HepG2 (cell line): Measurements from ENCODE around the gene SLC28A1. TPM values are rescaled to one million over a fixed set of nuclear protein-coding genes. Genes with fewer than 3 reads are reported as not detected.

Source experiments
- ATAC-seq: fragments of 200-7000 bp; cut with Tn5 transposase; 3 replicates; pipeline ENCODE4 v1.9.1; 2020; ENCODE audit warnings: mild to moderate bottlenecking, moderate library complexity
- BruUV-seq: library from RNA; stranded (reverse); fragments of 400-500 nt; replicated peaks from 2 replicates; lab custom pipeline; 2021; lab: Mats Ljungman, UMichigan
- CTCF ChIA-PET: fragments of 300-600 bp; formaldehyde crosslinking; extraction: SDS; loops from one replicate; lab custom pipeline; 2021; ENCODE audit warnings: low total read pairs, inconsistent platforms, low intra/inter-chr PET ratio; lab: Yijun Ruan, JAX
- POLR2A ChIA-PET: fragments of 350-600 bp; sonication (Branson Sonifier 250); formaldehyde crosslinking; loops from one replicate; lab custom pipeline; 2020; ENCODE audit warnings: antibody characterized with exemption, inconsistent platforms; lab: Yijun Ruan, JAX
- DNase-seq: peaks from one replicate; pipeline ENCODE4 v3.0.0-alpha.2; 2015; ENCODE audit warnings: low spot score
- FAIRE-seq: peaks from 3 replicates; lab custom pipeline; 2011; peaks lifted over from hg19 to GRCh38; lab: Jason Lieb, UNC
- H2AFZ ChIP-seq: one replicate; pipeline ENCODE4 v1.6.1; 2011; ENCODE audit warnings: low read length, inconsistent platforms
- H3K27ac ChIP-seq: fragments of 300-600 bp; 3 replicates; pipeline ENCODE4 v1.8.0; 2011; ENCODE audit warnings: mixed run types, mild to moderate bottlenecking, mixed read lengths, low read length, inconsistent platforms; ENCODE audit not compliant: insufficient read depth; ENCODE audit errors: extremely low read length
- H3K27me3 ChIP-seq, 2 experiments: fragments of 200-600 bp in 1 of 2; 2 replicates in 1 of 2; 3 replicates in 1 of 2; pipeline versions ENCODE4 v1.6.0 to v1.8.0; 2011; ENCODE audit warnings: low read length in 2 of 2, mild to moderate bottlenecking in 2 of 2, moderate library complexity in 2 of 2, inconsistent platforms in 1 of 2; ENCODE audit not compliant: insufficient read depth in 2 of 2, control insufficient read depth in 1 of 2
- H3K36me3 ChIP-seq, 2 experiments: fragments of 200-600 bp in 1 of 2; replicated peaks in 1 of 2; 2 replicates in 1 of 2; 3 replicates in 1 of 2; pipeline versions ENCODE4 v1.5.1 to v1.8.0; 2011; ENCODE audit warnings: low read length in 2 of 2, inconsistent platforms in 1 of 2; ENCODE audit not compliant: insufficient read depth in 2 of 2, control insufficient read depth in 1 of 2
- H3K4me1 ChIP-seq: 2 replicates; pipeline ENCODE4 v1.5.1; 2012; ENCODE audit warnings: low read length, inconsistent platforms; ENCODE audit not compliant: insufficient read depth
- H3K4me2 ChIP-seq: 2 replicates; pipeline ENCODE4 v1.6.0; 2011; ENCODE audit warnings: low read depth, low read length, inconsistent platforms
- H3K4me3 ChIP-seq, 3 experiments: fragments of 200-600 bp in 1 of 3; sonication (generic), shearing (Covaris generic) in 1 of 3; replicated peaks in 1 of 3; 2 replicates each; pipeline ENCODE4 v1.5.1; 2011 to 2016; ENCODE audit warnings: low read length in 3 of 3, inconsistent platforms in 2 of 3, low read depth in 2 of 3, mild to moderate bottlenecking in 2 of 3, control low read depth in 1 of 3, mixed read lengths in 1 of 3; ENCODE audit not compliant: insufficient read depth in 1 of 3
- H3K79me2 ChIP-seq: one replicate; pipeline ENCODE4 v1.6.1; 2011; ENCODE audit warnings: low read length, inconsistent platforms; ENCODE audit not compliant: insufficient read depth
- H3K9ac ChIP-seq: 2 replicates; pipeline ENCODE4 v1.6.0; 2011; ENCODE audit warnings: mild to moderate bottlenecking, low read depth, low read length, inconsistent platforms; ENCODE audit not compliant: insufficient read depth
- H3K9me3 ChIP-seq: 2 replicates; pipeline ENCODE4 v1.5.1; 2012; ENCODE audit warnings: mild to moderate bottlenecking, low read length
- H4K20me1 ChIP-seq: 2 replicates; pipeline ENCODE4 v1.6.0; 2011; ENCODE audit warnings: inconsistent platforms, mild to moderate bottlenecking, low read length, moderate library complexity; ENCODE audit not compliant: insufficient read depth
- ARNT2 ChIP-seq: sonication (generic); formaldehyde crosslinking; IDR thresholded peaks from 2 replicates; pipeline ENCODE4 v1.8.0; 2022; ENCODE audit warnings: mild to moderate bottlenecking, low read depth, missing genetic modification reagents, moderate library complexity
- NFE2L2 ChIP-seq: fragments of 150-350 bp; IDR thresholded peaks from 2 replicates; pipeline ENCODE4 v1.6.1; 2014; ENCODE audit warnings: low read length
- SALL1 ChIP-seq: sonication (generic); formaldehyde crosslinking; IDR thresholded peaks from 2 replicates; pipeline ENCODE4 v1.8.0; 2022; ENCODE audit warnings: mild to moderate bottlenecking, missing genetic modification reagents
- SAP130 ChIP-seq: IDR thresholded peaks from 2 replicates; pipeline ENCODE4 v1.6.1; 2016; ENCODE audit warnings: low read depth
- SIN3B ChIP-seq: fragments of 150-350 bp; IDR thresholded peaks from 2 replicates; pipeline ENCODE4 v1.6.1; 2014; ENCODE audit warnings: low read length
- YY1 ChIP-seq: IDR thresholded peaks from 2 replicates; pipeline ENCODE4 v1.6.1; 2011; ENCODE audit warnings: low read length, low read depth, moderate library complexity, mild to moderate bottlenecking; ENCODE audit not compliant: insufficient read depth, insufficient replicate concordance
- ZBTB37 ChIP-seq: sonication (generic); formaldehyde crosslinking; IDR thresholded peaks from 2 replicates; pipeline ENCODE4 v1.4.0; 2020; ENCODE audit warnings: mild to moderate bottlenecking, missing genetic modification reagents
- ZBTB7B ChIP-seq: sonication (generic); formaldehyde crosslinking; IDR thresholded peaks from 2 replicates; pipeline ENCODE4 v1.4.0; 2020; ENCODE audit warnings: missing genetic modification reagents
- ZNF121 ChIP-seq: sonication (generic); formaldehyde crosslinking; IDR thresholded peaks from 2 replicates; pipeline ENCODE4 v1.5.0; 2020; ENCODE audit warnings: mild to moderate bottlenecking, missing genetic modification reagents
- ZNF264 ChIP-seq: sonication (generic); formaldehyde crosslinking; IDR thresholded peaks from 2 replicates; pipeline ENCODE4 v1.4.0; 2020; ENCODE audit warnings: missing genetic modification reagents
- ZNF546 ChIP-seq: sonication (generic); formaldehyde crosslinking; conservative IDR thresholded peaks from 2 replicates; pipeline ENCODE4 v1.8.1; 2023; ENCODE audit warnings: mild to moderate bottlenecking, missing genetic modification reagents
- ZNF674 ChIP-seq: sonication (generic); formaldehyde crosslinking; IDR thresholded peaks from 2 replicates; pipeline ENCODE4 v1.5.0; 2020; ENCODE audit warnings: low read depth, mild to moderate bottlenecking, missing genetic modification reagents
- ZNF713 ChIP-seq: sonication (generic); formaldehyde crosslinking; IDR thresholded peaks from 2 replicates; pipeline ENCODE4 v1.4.0; 2020; ENCODE audit warnings: mild to moderate bottlenecking, missing genetic modification reagents
- ZNF746 ChIP-seq: sonication (generic); formaldehyde crosslinking; IDR thresholded peaks from 2 replicates; pipeline ENCODE4 v1.8.0; 2022; ENCODE audit warnings: mild to moderate bottlenecking, missing genetic modification reagents
- WGBS: methylation state at CpG from one replicate; pipeline ENCODE4 v1.1.6; 2017; ENCODE audit warnings: low lambda C conversion rate; 5-methylcytosine and 5-hydroxymethylcytosine counted together
- in situ Hi-C: cut with HindIII; loops from 2 replicates; pipeline ENCODE4 v1.10.0; 2017; ENCODE audit warnings: low pct_unique_long_range_greater_than_20kb; ENCODE audit not compliant: extremely low pct_ligation_motif_present
- intact Hi-C: fragments of 100-400 bp; cut with micrococcal nuclease; formaldehyde crosslinking; loops from one replicate; pipeline ENCODE4 v1.10.0; 2022; ENCODE audit not compliant: unreplicated experiment
- polyA plus RNA-seq, 8 experiments: library from polyadenylated mRNA; depleted of rRNA in 3 of 8; stranded (reverse) in 7 of 8; unstranded in 1 of 8; fragments of >200 nt; fragmentation: Illumina TruSeq in 4 of 8; extraction: Trizol in 4 of 8; gene quantifications; 2 replicates each; pipeline versions ENCODE4 v1.2.1 to v1.2.3, GENCODE V29; 2011 to 2016; ENCODE audit warnings: low read depth in 4 of 8, missing spikeins in 1 of 8, mixed read lengths in 1 of 8; ENCODE audit not compliant: insufficient read depth in 1 of 8
- total RNA-seq, 5 experiments: library from RNA; depleted of rRNA; stranded (reverse); fragments of >200 nt; fragmentation: Illumina TruSeq; extraction: Trizol; gene quantifications; 2 replicates each; pipeline ENCODE4 v1.2.3, GENCODE V29; 2016; ENCODE audit warnings: low read depth in 1 of 5
- TF ChIP-seq, protein P1 (sequence below): sonication (generic); formaldehyde crosslinking; IDR thresholded peaks from 2 replicates; pipeline ENCODE4 v1.4.0; 2020; ENCODE audit warnings: missing genetic modification reagents
- TF ChIP-seq, protein P2 (sequence below): sonication (generic); formaldehyde crosslinking; IDR thresholded peaks from 2 replicates; pipeline ENCODE4 v1.4.0; 2020; ENCODE audit warnings: missing genetic modification reagents, borderline replicate concordance

Gene SLC28A1
- total and polyA plus RNA-seq, 2 of the 13 experiments (the other 11 are each of a cell fraction or from before 2014, with no cell fraction given), result 0.31 to 5.8 TPM

- Histone ChIP-seq H3K4me3 (peak overlapping the region; percentile 38 to 66 (median 46)), H3K36me3 (no peaks in the 10 kb centered on the region), H3K27me3 (peaks cover 0 to 5% of the 10 kb centered on the region in 2 experiments; a peak in 1 of 5 replicates), H3K4me1 (peaks cover 49% of the 10 kb centered on the region), H2AFZ (peak overlapping the region; percentile 64), H3K4me2 (peak overlapping the region; percentile 95), H4K20me1 (no peaks in the 10 kb centered on the region), H3K79me2 (no peaks in the 10 kb centered on the region), H3K27ac (no peak overlapping the region), H3K9me3 (no peaks in the 10 kb centered on the region), H3K9ac (no peak overlapping the region)
- in situ Hi-C loops, result loop anchor here (25.0 kb wide), 1 partner anchor 182 kb away; no protein-coding TSS in a partner anchor
- no TSS peak for BruUV-seq
- DNase-seq (peak; percentile 71), ATAC-seq (peak; percentile 97), FAIRE-seq (peak; percentile 75)
- POLR2A ChIA-PET, result no interaction called here
- CTCF ChIA-PET, result interaction anchor here (1.0 to 1.8 kb wide), 3 partner anchors 88 to 213 kb away, joined by 4 to 21 read pairs (median 4); no protein-coding TSS in a partner anchor
- WGBS, result 10% methylated on average over 12 of the region's 15 CpGs
- intact Hi-C loops, result loop anchor here (1.0 to 2.0 kb wide), 3 partner anchors 16 to 213 kb away; no protein-coding TSS in a partner anchor
- no peak for TF ChIP-seq ZNF674 (CRISPR knock-in tag)
- TF ChIP-seq ZNF546 (CRISPR knock-in tag), result peak; percentile 46; the same call in 1 of the 2 replicates
- peak; percentile 37; the same call in 1 of the 2 replicates for TF ChIP-seq SAP130 (CRISPR knock-in tag)
- 0 out of 2 replicates have a peak, but pooled peaks have one; percentile 21 for TF ChIP-seq ZBTB7B (CRISPR knock-in tag)
- TF ChIP-seq, protein P1, sequence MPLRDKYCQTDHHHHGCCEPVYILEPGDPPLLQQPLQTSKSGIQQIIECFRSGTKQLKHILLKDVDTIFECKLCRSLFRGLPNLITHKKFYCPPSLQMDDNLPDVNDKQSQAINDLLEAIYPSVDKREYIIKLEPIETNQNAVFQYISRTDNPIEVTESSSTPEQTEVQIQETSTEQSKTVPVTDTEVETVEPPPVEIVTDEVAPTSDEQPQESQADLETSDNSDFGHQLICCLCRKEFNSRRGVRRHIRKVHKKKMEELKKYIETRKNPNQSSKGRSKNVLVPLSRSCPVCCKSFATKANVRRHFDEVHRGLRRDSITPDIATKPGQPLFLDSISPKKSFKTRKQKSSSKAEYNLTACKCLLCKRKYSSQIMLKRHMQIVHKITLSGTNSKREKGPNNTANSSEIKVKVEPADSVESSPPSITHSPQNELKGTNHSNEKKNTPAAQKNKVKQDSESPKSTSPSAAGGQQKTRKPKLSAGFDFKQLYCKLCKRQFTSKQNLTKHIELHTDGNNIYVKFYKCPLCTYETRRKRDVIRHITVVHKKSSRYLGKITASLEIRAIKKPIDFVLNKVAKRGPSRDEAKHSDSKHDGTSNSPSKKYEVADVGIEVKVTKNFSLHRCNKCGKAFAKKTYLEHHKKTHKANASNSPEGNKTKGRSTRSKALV, result no peak
- TF ChIP-seq ZNF121, result no peak
- no peak for TF ChIP-seq SIN3B
- no peak for TF ChIP-seq ZBTB37 (CRISPR knock-in tag)
- TF ChIP-seq SALL1 (CRISPR knock-in tag), result peak; percentile 59; the same call in 1 of the 2 replicates
- peak; percentile 64; the same call in 1 of the 2 replicates for TF ChIP-seq NFE2L2
- TF ChIP-seq, protein P2, sequence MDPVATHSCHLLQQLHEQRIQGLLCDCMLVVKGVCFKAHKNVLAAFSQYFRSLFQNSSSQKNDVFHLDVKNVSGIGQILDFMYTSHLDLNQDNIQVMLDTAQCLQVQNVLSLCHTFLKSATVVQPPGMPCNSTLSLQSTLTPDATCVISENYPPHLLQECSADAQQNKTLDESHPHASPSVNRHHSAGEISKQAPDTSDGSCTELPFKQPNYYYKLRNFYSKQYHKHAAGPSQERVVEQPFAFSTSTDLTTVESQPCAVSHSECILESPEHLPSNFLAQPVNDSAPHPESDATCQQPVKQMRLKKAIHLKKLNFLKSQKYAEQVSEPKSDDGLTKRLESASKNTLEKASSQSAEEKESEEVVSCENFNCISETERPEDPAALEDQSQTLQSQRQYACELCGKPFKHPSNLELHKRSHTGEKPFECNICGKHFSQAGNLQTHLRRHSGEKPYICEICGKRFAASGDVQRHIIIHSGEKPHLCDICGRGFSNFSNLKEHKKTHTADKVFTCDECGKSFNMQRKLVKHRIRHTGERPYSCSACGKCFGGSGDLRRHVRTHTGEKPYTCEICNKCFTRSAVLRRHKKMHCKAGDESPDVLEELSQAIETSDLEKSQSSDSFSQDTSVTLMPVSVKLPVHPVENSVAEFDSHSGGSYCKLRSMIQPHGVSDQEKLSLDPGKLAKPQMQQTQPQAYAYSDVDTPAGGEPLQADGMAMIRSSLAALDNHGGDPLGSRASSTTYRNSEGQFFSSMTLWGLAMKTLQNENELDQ, result no peak
- TF ChIP-seq ZNF264 (CRISPR knock-in tag), result 0 out of 2 replicates have a peak, but pooled peaks have one; percentile 50
- TF ChIP-seq ZNF746, result peak; percentile 36; the same call in 1 of the 2 replicates
- TF ChIP-seq ARNT2, result 0 out of 2 replicates have a peak, but pooled peaks have one; percentile 9
- peak; percentile 17 for TF ChIP-seq YY1
- no peak for TF ChIP-seq ZNF713 (CRISPR knock-in tag)
These were observed 70.8 kb downstream of the SLC28A1 start for GRCh38 chr15:84955089-84955848.
